ENCODE measurements around the gene SLC30A4. TPM values are rescaled to one million over a fixed set of nuclear protein-coding genes. Genes with fewer than 3 reads are reported as not detected.

Gene SLC30A4
- total and polyA plus RNA-seq, 2 experiments from 2014 or later: not detected

DNA sequence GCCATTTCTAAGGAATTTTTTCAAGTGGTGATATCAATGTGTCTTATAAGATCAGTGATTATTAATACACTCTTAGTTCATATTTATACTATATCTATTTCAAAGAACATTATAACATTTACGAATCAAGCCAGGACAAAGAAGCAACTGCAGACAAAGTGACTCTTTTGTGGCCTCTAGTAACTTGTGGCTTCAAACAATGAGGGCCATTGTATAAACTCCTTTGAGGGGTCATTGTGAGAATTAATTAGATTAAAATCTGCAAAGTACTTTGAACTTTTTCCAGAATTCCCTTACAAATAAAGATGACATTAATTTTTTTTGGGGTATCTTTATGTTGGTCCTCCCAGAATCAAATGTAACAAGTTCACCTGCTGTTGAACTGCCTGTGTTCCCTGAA lies 12.3 kb upstream of the SLC30A4 start:
- DNase-seq (ENCODE audit: low spot score): no peak
- Histone ChIP-seq H3K4me3 (no peak overlapping the region), H3K9me2 (ENCODE audit: insufficient read depth) (no peaks in the 10 kb centered on the region), H3F3A (replicated peaks; ENCODE audit: low read depth) (no peaks in the 10 kb centered on the region), H3K36me3 (ENCODE audit: insufficient read depth) (no peaks in the 10 kb centered on the region), H4K20me1 (replicated peaks; ENCODE audit: insufficient read depth) (no peaks in the 10 kb centered on the region), H3K27me3 (ENCODE audit: insufficient read depth) (no peaks in the 10 kb centered on the region), H2AFZ (no peak overlapping the region), H3K4me1 (ENCODE audit: insufficient read depth) (peaks cover 8% of the 10 kb centered on the region), H3K27ac (ENCODE audit: low read depth) (no peak overlapping the region), H3K4me2 (no peak overlapping the region), H3K79me2 (replicated peaks; ENCODE audit: insufficient read depth) (no peaks in the 10 kb centered on the region)
- Mint-ChIP-seq H3K27ac (no peak overlapping the region), H3K36me3 (ENCODE audit: low read depth) (no peaks in the 10 kb centered on the region), H3K4me3 (no peak overlapping the region), H3K9me3 (no peaks in the 10 kb centered on the region), H3K27me3 (ENCODE audit: insufficient read depth, low read depth, poor library complexity) (peaks cover 6% of the 10 kb centered on the region), H3K4me1 (peaks cover 13% of the 10 kb centered on the region; the same call in 2 of the 3 replicates)
- no peak for ATAC-seq
- TF ChIP-seq STAT1 (IDR thresholded peaks at IDR 0.05; ENCODE audit: unreplicated experiment) (no peak), EZH2phosphoT487 (IDR thresholded peaks at IDR 0.05; ENCODE audit: unreplicated experiment) (no peak), CTCF (conservative IDR thresholded peaks at IDR 0.05; ENCODE audit: low read depth in 2 of 2) (no peak), ZNF331 (CRISPR knock-in tag; IDR thresholded peaks at IDR 0.05; ENCODE audit: low read depth) (no peak), ETS1 (IDR thresholded peaks at IDR 0.05) (no peak), ZNF114 (CRISPR knock-in tag; IDR thresholded peaks at IDR 0.05) (no peak), CREB1 (CRISPR knock-in tag; IDR thresholded peaks at IDR 0.05; ENCODE audit: low read depth) (no peak), NANOG (IDR thresholded peaks at IDR 0.05; ENCODE audit: borderline replicate concordance) (no peak), EZH2 (IDR thresholded peaks at IDR 0.05; ENCODE audit: low read depth, unreplicated experiment) (no peak), POLR2AphosphoS5 (IDR thresholded peaks at IDR 0.05; ENCODE audit: low read depth) (no peak), REST (IDR thresholded peaks at IDR 0.05; ENCODE audit: unreplicated experiment) (no peak), JUNB (IDR thresholded peaks at IDR 0.05; ENCODE audit: unreplicated experiment) (no peak)
- TF ChIP-seq, protein P1, sequence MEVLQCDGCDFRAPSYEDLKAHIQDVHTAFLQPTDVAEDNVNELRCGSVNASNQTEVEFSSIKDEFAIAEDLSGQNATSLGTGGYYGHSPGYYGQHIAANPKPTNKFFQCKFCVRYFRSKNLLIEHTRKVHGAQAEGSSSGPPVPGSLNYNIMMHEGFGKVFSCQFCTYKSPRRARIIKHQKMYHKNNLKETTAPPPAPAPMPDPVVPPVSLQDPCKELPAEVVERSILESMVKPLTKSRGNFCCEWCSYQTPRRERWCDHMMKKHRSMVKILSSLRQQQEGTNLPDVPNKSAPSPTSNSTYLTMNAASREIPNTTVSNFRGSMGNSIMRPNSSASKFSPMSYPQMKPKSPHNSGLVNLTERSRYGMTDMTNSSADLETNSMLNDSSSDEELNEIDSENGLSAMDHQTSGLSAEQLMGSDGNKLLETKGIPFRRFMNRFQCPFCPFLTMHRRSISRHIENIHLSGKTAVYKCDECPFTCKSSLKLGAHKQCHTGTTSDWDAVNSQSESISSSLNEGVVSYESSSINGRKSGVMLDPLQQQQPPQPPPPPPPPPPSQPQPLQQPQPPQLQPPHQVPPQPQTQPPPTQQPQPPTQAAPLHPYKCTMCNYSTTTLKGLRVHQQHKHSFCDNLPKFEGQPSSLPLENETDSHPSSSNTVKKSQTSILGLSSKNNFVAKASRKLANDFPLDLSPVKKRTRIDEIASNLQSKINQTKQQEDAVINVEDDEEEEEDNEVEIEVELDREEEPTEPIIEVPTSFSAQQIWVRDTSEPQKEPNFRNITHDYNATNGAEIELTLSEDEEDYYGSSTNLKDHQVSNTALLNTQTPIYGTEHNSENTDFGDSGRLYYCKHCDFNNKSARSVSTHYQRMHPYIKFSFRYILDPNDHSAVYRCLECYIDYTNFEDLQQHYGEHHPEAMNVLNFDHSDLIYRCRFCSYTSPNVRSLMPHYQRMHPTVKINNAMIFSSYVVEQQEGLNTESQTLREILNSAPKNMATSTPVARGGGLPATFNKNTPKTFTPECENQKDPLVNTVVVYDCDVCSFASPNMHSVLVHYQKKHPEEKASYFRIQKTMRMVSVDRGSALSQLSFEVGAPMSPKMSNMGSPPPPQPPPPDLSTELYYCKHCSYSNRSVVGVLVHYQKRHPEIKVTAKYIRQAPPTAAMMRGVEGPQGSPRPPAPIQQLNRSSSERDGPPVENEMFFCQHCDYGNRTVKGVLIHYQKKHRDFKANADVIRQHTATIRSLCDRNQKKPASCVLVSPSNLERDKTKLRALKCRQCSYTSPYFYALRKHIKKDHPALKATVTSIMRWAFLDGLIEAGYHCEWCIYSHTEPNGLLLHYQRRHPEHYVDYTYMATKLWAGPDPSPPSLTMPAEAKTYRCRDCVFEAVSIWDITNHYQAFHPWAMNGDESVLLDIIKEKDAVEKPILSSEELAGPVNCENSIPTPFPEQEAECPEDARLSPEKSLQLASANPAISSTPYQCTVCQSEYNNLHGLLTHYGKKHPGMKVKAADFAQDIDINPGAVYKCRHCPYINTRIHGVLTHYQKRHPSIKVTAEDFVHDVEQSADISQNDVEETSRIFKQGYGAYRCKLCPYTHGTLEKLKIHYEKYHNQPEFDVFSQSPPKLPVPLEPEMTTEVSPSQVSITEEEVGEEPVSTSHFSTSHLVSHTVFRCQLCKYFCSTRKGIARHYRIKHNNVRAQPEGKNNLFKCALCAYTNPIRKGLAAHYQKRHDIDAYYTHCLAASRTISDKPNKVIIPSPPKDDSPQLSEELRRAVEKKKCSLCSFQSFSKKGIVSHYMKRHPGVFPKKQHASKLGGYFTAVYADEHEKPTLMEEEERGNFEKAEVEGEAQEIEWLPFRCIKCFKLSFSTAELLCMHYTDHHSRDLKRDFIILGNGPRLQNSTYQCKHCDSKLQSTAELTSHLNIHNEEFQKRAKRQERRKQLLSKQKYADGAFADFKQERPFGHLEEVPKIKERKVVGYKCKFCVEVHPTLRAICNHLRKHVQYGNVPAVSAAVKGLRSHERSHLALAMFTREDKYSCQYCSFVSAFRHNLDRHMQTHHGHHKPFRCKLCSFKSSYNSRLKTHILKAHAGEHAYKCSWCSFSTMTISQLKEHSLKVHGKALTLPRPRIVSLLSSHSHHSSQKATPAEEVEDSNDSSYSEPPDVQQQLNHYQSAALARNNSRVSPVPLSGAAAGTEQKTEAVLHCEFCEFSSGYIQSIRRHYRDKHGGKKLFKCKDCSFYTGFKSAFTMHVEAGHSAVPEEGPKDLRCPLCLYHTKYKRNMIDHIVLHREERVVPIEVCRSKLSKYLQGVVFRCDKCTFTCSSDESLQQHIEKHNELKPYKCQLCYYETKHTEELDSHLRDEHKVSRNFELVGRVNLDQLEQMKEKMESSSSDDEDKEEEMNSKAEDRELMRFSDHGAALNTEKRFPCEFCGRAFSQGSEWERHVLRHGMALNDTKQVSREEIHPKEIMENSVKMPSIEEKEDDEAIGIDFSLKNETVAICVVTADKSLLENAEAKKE (CRISPR knock-in tag; IDR thresholded peaks at IDR 0.05): no peak

All from GM23338 (cell line).